GM19240 (cell line): ENCODE measurements around the gene ADGRD1.
"Not testable (repeated sequence)": the region's sequence is repeated elsewhere in the genome, so short reads cannot be mapped to it uniquely, and the experiment has no call there.

Experiments
- DNase-seq: peaks from one replicate; pipeline ENCODE4 v3.0.0; 2011; ENCODE audit warnings: low spot score; ENCODE audit not compliant: insufficient read length

ADGRD1 gene

DNA sequence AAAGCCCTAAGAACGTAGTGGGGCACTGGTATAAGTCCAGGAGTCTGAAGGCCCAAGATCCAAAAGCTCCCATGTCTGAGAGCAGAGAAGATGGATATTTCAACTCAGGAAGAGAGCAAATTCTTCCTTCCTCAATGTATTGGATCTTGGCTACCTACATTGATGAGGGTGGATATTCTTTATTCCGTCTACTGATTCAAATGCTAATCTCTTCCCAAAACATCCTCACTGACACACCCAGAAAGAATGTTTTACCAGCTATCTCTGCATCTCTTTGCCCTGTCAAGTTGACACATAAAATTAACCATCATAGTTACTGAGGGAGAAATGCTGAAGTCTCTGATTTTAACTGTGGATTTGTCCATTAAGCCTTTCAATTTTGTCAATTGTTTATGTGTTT lies 16.6 kb upstream of the ADGRD1 start:
- no peak for DNase-seq

DNA sequence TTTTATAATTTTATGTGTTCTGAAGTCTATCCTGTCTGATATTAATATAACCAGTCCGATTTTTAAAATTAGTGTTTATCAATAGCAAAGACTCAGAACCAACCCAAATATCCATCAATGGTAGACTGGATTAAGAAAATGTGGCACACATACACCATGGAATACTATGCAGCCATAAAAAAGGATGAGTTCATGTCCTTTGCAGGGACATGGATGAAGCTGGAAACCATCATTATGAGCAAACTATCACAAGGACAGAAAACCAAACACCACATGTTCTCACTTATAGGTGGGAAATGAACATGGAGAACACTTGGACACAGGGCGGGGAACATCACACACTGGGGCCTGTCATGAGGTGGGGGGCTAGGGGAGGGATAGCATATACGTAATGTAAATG lies 16.2 kb upstream of the ADGRD1 start:
- DNase-seq, result not testable (repeated sequence)

DNA sequence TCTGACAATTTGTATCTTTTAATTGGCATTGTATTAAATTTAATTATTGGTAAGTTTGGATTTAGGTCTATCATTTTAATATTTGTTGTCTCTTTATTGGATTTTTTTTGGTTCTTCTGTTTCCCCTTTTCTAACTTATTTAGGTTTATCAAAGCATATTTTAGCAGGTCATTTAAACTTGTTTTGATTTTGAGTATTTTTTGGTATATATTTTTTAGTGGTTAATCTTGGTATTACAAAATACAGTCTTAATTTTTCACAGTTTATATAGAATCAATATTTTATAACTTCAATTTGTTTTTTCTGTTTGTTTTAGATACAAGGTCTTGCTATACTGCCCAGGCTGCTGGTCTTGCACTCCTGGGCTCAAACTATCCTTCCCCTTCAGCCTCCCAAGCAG lies 15.5 kb upstream of the ADGRD1 start:
- no peak for DNase-seq

- DNase-seq, result no peak
Measured at GRCh38 chr12:130944878-130945277, 8.8 kb upstream of the ADGRD1 start.

GRCh38 chr12:130945786-130946492 lies 7.8 kb upstream of the ADGRD1 start:
- no peak for DNase-seq

DNA sequence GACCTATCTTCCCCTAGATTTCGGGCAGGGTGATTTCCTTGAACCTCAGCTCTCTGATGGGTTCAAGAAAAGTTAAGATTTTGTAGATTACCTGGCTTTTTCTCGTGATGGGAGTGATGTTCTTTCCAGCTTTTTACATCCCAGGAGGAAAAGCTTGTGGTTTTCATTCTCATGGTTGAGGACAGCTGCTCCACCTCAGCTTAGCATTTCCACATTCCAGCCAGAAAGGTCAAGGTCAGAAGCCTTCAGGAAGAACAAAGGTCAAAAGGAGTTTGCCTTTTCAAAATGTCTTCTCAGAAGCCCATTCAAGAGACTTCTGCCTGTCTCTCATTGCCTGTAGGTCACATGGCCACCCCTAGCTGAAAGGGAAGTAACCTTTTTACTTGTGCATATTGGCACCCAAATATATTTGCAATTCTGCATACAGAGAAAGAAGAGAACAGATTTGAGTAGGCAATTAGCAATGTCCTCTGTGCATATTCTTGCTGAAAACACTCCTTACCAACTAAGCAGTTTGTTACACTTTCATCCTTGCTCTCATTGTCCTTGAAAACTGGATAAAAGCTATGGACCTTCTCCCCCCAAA lies 6.6 kb upstream of the ADGRD1 start:
- no peak for DNase-seq

- DNase-seq, result no peak
Measured at GRCh38 chr12:130948136-130948535, 5.6 kb upstream of the ADGRD1 start.

DNA sequence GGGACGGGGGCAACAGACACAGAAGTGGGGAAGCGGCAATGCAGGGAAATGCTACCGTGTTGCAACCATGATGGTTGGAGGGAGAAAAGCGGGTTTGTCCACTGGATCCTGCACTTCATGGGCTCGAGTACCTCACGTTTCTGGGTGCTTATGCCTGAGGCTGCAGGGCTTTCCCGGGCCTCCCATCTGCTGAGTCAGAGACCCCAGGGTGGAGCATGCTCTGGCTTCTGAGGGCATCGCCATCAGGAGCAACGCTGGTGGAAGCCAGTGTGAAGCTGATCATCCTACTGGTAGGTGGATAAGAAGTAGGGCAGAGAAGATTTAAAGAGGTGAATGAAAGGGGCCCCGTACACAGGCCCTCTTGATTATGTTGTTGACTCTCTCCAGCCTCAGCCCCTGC lies 5.0 kb upstream of the ADGRD1 start:
- DNase-seq, result no peak

GRCh38 chr12:130949806-130950205 lies 3.9 kb upstream of the ADGRD1 start:
- no peak for DNase-seq

- no peak for DNase-seq
Measured at GRCh38 chr12:130951636-130952035, 2.1 kb upstream of the ADGRD1 start.

GRCh38 chr12:130952171-130952954 lies 1.3 kb upstream of the ADGRD1 start:
- DNase-seq, result no peak

DNA sequence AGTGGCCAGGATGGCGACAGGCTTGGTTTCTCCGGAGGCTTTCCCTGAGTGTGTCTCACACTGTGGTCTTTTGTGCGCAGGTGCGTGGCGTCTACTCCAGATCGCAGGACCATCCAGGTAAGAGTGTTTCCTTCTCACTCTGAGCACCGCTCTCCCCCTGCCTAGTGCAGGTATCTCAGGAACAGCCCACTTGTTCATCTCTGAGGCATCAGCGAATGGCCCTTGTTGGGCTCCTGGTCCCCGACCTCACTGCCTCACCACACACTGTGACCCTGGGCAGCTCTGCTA lies 781 bp downstream of the ADGRD1 start:
- no peak for DNase-seq

- no peak for DNase-seq
Measured at GRCh38 chr12:130955238-130955816, 1.6 kb downstream of the ADGRD1 start.

DNA sequence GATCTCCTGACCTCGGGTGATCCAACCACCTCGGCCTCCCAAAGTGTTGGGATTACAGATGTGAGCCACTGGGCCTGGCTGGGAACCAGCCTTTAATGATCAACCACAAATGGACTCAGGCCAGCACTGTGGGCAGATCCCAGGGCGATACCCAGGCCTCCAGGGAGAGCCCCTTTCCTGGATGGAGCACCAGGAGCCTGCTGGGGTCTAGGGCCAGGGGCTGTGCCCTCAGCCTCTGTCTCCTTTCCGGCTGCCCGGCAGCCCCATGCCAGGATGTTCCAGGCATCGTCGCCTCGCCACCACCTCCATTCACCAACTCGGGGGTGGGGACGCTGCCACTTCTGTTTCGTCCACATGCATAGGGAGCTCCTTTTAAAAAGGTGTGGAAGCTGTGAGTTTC lies 2.3 kb downstream of the ADGRD1 start:
- DNase-seq, result no peak

- no peak for DNase-seq
Measured at GRCh38 chr12:130956456-130957303, 3.0 kb downstream of the ADGRD1 start.

- DNase-seq, result no peak
Measured at GRCh38 chr12:130957304-130957621, 3.6 kb downstream of the ADGRD1 start.

DNA sequence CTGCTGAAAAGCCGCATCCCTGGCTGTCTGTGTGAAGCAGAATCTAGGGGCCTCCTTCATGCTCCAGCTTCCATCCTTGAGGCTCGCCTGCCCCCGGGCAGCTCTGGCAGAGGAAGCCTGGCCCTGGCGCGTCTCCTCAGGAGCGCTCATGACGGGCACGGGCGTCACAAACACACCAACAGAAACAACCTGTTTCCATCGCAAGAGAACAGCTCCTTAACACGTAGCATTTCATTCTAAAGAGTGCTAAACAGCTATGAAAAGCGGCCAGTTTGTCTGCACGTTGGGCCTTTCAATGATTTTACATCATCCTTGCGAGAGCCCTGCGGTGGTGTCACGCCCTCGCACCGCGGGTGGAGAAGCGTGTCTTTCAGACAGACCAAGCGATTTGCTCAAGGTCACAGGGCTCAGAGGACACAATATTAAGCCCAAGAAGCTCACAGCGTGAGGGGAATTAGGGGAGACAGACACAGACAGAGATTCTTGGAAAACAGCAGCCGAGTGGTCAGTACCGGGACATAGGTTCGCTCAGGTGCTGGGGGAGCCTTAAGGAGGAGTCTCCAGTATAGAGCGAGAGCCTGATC lies 4.9 kb downstream of the ADGRD1 start:
- no peak for DNase-seq

- no peak for DNase-seq
Measured at GRCh38 chr12:130959632-130960031, 5.9 kb downstream of the ADGRD1 start.

DNA sequence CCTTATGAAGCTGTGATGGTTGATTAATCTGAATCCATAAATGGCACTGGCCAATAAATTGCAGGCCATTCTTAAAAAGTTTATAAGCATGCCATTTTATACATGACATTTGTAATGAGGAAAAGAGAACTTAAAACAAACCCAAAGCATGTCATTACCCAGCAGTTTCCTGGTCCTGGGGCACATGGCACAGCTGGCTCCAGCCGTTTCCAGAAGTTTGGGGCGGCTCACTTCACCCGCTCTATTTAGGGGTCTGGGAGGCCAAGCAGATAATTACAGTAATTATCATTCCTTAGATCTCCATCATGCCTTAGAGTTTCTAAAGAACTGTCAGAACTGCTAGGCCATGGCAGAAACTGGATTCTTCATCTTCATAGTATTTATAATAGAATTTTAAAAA lies 6.4 kb downstream of the ADGRD1 start:
- no peak for DNase-seq

DNA sequence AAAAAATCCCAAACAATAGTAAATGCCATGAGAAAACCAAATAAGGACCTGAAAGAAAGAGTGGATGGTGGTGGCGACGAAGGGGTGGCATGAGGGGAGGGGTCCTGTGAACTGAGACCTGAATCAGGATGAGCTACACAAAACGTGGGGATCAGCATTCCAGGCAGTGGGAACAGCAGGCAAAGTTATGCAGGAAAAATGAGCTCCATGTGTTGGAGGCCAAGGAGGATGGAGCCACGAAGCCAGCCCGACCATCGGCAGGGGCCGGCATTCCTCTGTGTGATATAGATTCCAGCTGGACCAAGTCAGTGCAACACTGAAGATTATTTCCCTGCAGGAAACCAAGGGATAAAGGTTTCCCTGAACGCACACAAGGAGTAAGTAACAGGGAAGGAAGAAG lies 7.1 kb downstream of the ADGRD1 start:
- DNase-seq, result no peak

- DNase-seq, result no peak
Measured at GRCh38 chr12:130961921-130962451, 8.3 kb downstream of the ADGRD1 start.
